Loucy (cell line): ENCODE measurements around the gene GLIPR1L2.

Experiments
- H2AFZ ChIP-seq: fragments of 200-600 bp; sonication (generic); 2 replicates; pipeline ENCODE4 v1.6.0; 2016; ENCODE audit warnings: antibody characterized with exemption, mild to moderate bottlenecking, low read length, moderate library complexity
- H3F3A ChIP-seq: fragments of 200-600 bp; 2 replicates; pipeline ENCODE4 v1.6.0; 2016; ENCODE audit warnings: antibody characterized with exemption, low read depth, mild to moderate bottlenecking
- H3K27me3 ChIP-seq: fragments of 200-600 bp; sonication (generic); 2 replicates; pipeline ENCODE4 v1.6.1; 2014; ENCODE audit warnings: low read length, mild to moderate bottlenecking; ENCODE audit not compliant: insufficient read depth, poor library complexity, severe bottlenecking
- H3K36me3 ChIP-seq: fragments of 200-600 bp; sonication (generic); 2 replicates; pipeline ENCODE4 v1.6.1; 2016; ENCODE audit warnings: low read length; ENCODE audit not compliant: insufficient read depth
- H3K4me1 ChIP-seq: fragments of 200-600 bp; sonication (generic); 2 replicates; pipeline ENCODE4 v1.5.1; 2014; ENCODE audit warnings: low read length, mild to moderate bottlenecking; ENCODE audit not compliant: insufficient read depth, poor library complexity, severe bottlenecking
- H3K4me2 ChIP-seq: fragments of 200-600 bp; sonication (generic); 2 replicates; pipeline ENCODE4 v1.6.0; 2014; ENCODE audit warnings: antibody characterized with exemption, low read length, low read depth, mild to moderate bottlenecking; ENCODE audit not compliant: poor library complexity, severe bottlenecking
- H3K4me3 ChIP-seq: fragments of 200-600 bp; sonication (generic); 2 replicates; pipeline ENCODE4 v1.5.1; 2014; ENCODE audit warnings: low read length, mild to moderate bottlenecking, mixed read lengths; ENCODE audit not compliant: poor library complexity, severe bottlenecking
- H3K79me2 ChIP-seq: fragments of 200-600 bp; sonication (generic); 2 replicates; pipeline ENCODE4 v1.6.1; 2014; ENCODE audit warnings: low read length; ENCODE audit not compliant: insufficient read depth
- H3K9ac ChIP-seq: fragments of 200-600 bp; sonication (generic); 2 replicates; pipeline ENCODE4 v1.6.0; 2014; ENCODE audit warnings: mild to moderate bottlenecking, low read depth, low read length, moderate library complexity; ENCODE audit not compliant: poor library complexity, severe bottlenecking
- H3K9me2 ChIP-seq: fragments of 200-600 bp; sonication (generic); replicated peaks from 2 replicates; pipeline ENCODE4 v1.6.1; 2016; ENCODE audit warnings: low read depth, low read length, mixed read lengths
- H3K9me3 ChIP-seq: fragments of 200-600 bp; sonication (generic); 2 replicates; pipeline ENCODE4 v1.6.1; 2014; ENCODE audit warnings: mild to moderate bottlenecking, antibody characterized with exemption, low read length, low read depth; ENCODE audit not compliant: insufficient read depth
- H4K20me1 ChIP-seq: fragments of 200-600 bp; sonication (generic); 2 replicates; pipeline ENCODE4 v1.6.0; 2014; ENCODE audit warnings: antibody characterized with exemption, low read length, mild to moderate bottlenecking; ENCODE audit not compliant: insufficient read depth, poor library complexity, severe bottlenecking
- EZH2phosphoT487 ChIP-seq: fragments of 200-600 bp; IDR thresholded peaks from 2 replicates; pipeline ENCODE4 v1.6.1; 2018; ENCODE audit warnings: antibody characterized with exemption, mild to moderate bottlenecking, moderate library complexity, borderline replicate concordance
- TF ChIP-seq, protein P1 (sequence below): fragments of 200-600 bp; sonication (generic); conservative IDR thresholded peaks from 2 replicates; pipeline ENCODE4 v1.5.1; 2014; ENCODE audit warnings: mild to moderate bottlenecking, antibody characterized with exemption, low read length

The GLIPR1L2 gene

DNA sequence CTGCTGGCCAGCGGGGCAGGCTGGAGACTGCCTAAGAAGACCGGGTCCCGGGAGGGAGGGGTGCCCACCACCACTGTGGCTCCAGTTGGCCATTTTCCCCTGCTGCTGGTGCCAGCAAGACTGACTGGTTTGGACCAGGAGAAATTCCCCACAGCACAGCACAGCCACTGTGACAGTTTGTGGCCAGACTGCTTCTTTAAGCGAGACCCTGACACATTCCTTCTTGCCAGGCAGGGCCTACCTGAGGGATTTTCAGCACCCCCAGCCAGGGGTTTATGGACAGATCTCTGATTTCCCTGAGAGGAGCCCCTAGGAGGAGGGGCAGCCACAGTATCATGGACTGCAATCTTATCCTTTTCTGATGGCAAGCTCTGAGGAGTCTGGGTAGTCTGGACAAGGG, 40.9 kb upstream of the GLIPR1L2 start:
- Histone ChIP-seq H3K9me3 (no peaks in the 10 kb centered on the region), H3K9me2 (no peaks in the 10 kb centered on the region), H3K36me3 (no peaks in the 10 kb centered on the region), H3F3A (no peaks in the 10 kb centered on the region), H3K9ac (no peak overlapping the region), H3K4me3 (no peak overlapping the region), H3K4me2 (peak overlapping the region; percentile 20), H2AFZ (no peak overlapping the region), H4K20me1 (no peaks in the 10 kb centered on the region), H3K4me1 (peaks cover 14% of the 10 kb centered on the region), H3K27me3 (no peaks in the 10 kb centered on the region), H3K79me2 (no peaks in the 10 kb centered on the region)
- TF ChIP-seq, protein P1, sequence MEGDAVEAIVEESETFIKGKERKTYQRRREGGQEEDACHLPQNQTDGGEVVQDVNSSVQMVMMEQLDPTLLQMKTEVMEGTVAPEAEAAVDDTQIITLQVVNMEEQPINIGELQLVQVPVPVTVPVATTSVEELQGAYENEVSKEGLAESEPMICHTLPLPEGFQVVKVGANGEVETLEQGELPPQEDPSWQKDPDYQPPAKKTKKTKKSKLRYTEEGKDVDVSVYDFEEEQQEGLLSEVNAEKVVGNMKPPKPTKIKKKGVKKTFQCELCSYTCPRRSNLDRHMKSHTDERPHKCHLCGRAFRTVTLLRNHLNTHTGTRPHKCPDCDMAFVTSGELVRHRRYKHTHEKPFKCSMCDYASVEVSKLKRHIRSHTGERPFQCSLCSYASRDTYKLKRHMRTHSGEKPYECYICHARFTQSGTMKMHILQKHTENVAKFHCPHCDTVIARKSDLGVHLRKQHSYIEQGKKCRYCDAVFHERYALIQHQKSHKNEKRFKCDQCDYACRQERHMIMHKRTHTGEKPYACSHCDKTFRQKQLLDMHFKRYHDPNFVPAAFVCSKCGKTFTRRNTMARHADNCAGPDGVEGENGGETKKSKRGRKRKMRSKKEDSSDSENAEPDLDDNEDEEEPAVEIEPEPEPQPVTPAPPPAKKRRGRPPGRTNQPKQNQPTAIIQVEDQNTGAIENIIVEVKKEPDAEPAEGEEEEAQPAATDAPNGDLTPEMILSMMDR = no peak
- TF ChIP-seq EZH2phosphoT487 = no peak

DNA sequence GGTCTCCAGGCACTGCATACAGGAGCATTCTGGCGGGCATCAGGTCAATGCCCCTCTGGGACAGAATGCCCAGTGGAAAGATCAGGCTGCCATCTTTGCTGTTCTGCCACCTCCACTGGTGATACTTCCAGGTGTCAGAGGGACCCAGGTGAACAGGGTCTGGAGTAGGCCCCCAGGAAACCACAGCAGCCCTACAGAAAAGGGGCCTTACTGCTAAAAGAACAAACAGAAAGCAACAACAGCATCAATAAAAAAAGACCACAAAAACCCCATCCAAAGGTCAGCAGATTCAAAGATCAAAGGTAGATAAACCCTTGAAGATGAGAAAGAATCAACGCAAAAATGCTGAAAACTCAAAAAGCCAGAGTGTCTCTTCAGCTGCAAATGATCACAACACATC, 40.5 kb upstream of the GLIPR1L2 start:
- Histone ChIP-seq H3K9me3 (0 out of 2 replicates have a peak, but pooled peaks cover 3% of the 10 kb centered on the region), H3K79me2 (no peaks in the 10 kb centered on the region), H3F3A (no peaks in the 10 kb centered on the region), H3K9ac (no peak overlapping the region), H2AFZ (no peak overlapping the region), H3K9me2 (no peaks in the 10 kb centered on the region), H3K4me3 (no peak overlapping the region), H3K4me1 (peaks cover 14% of the 10 kb centered on the region), H3K4me2 (peak overlapping the region; percentile 20), H3K27me3 (no peaks in the 10 kb centered on the region), H3K36me3 (no peaks in the 10 kb centered on the region), H4K20me1 (no peaks in the 10 kb centered on the region)
- no peak for TF ChIP-seq EZH2phosphoT487
- TF ChIP-seq, protein P1 = no peak

DNA sequence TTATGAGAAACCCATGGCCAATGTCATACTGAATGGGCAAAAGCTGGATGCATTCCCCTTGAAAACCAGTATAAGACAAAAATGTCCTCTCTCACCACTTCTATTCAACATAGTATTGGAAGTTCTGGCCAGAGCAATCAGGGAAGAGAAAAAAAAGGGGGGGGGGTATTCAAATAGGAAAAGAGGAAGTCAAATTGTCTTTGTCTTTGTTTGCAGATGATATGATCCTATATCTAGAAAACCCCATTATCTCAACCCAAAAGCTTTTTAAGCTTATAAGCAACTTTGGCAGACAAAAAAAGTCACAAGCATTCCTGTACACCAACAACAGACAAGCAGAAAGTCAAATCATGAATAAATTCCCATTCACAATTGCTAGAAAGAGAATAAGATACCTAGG, 36.9 kb upstream of the GLIPR1L2 start:
- no peaks in the 10 kb centered on the region for H3F3A ChIP-seq
- H3K9me3 ChIP-seq = 0 out of 2 replicates have a peak, but pooled peaks cover 3% of the 10 kb centered on the region
- H3K4me2 ChIP-seq = no peak overlapping the region
- no peaks in the 10 kb centered on the region for H3K9me2 ChIP-seq
- no peak overlapping the region for H3K9ac ChIP-seq
- no peaks in the 10 kb centered on the region for H4K20me1 ChIP-seq
- H2AFZ ChIP-seq = no peak overlapping the region
- TF ChIP-seq, protein P1 = no peak
- no peak for TF ChIP-seq EZH2phosphoT487
- H3K4me3 ChIP-seq = no peak overlapping the region
- no peaks in the 10 kb centered on the region for H3K36me3 ChIP-seq
- H3K79me2 ChIP-seq = no peaks in the 10 kb centered on the region
- peaks cover 14% of the 10 kb centered on the region for H3K4me1 ChIP-seq
- no peaks in the 10 kb centered on the region for H3K27me3 ChIP-seq
